GM12878 (cell line): ENCODE data around the gene MUC20. TPM values are rescaled to one million over a fixed set of nuclear protein-coding genes. Genes with fewer than 3 reads are reported as not detected.

Experiments used
- ATAC-seq: fragments of 200-7000 bp; cut with Tn5 transposase; 3 replicates; pipeline ENCODE4 v1.9.1; 2020; ENCODE audit warnings: mild to moderate bottlenecking, moderate library complexity
- BruUV-seq: library from RNA; stranded (reverse); fragments of 400-500 nt; replicated peaks from 2 replicates; lab custom pipeline; 2021; lab: Mats Ljungman, UMichigan
- CTCF ChIA-PET: fragments of 300-600 bp; sonication (Branson Sonifier 250); formaldehyde crosslinking; extraction: SDS; loops from one replicate; lab custom pipeline; 2021; ENCODE audit warnings: inconsistent platforms; lab: Yijun Ruan, JAX
- POLR2A ChIA-PET: fragments of 350-600 bp; formaldehyde crosslinking; extraction: SDS; loops from one replicate; lab custom pipeline; 2021; ENCODE audit warnings: inconsistent platforms; lab: Charles Lee
- RAD21 ChIA-PET: fragments of 300-600 bp; sonication (Branson Sonifier 250); formaldehyde crosslinking; loops from one replicate; lab custom pipeline; 2023; ENCODE audit warnings: antibody characterized with exemption; ENCODE audit not compliant: unreplicated experiment; lab: Charles Lee
- SMC1A ChIA-PET: fragments of 300-600 bp; sonication (Branson Sonifier 250); formaldehyde crosslinking; loops from one replicate; lab custom pipeline; 2023; ENCODE audit not compliant: unreplicated experiment, uncharacterized antibody; lab: Charles Lee
- DNase-seq: peaks from one replicate; pipeline ENCODE4 v3.0.0-alpha.2; 2011; ENCODE audit warnings: low read depth, low spot score
- FAIRE-seq: peaks from 3 replicates; lab custom pipeline; 2011; peaks lifted over from hg19 to GRCh38; lab: Jason Lieb, UNC
- H2AFZ ChIP-seq: 2 replicates; pipeline ENCODE4 v1.6.0; 2011; ENCODE audit warnings: low read depth, low read length, control low read depth; ENCODE audit not compliant: control insufficient read depth
- H3K27ac ChIP-seq: 2 replicates; pipeline ENCODE4 v1.5.1; 2011; ENCODE audit warnings: control low read depth; ENCODE audit not compliant: control insufficient read depth, insufficient read depth
- H3K27me3 ChIP-seq, 2 experiments: replicated peaks in 1 of 2; 2 replicates each; pipeline versions ENCODE4 v1.6.0 to v1.6.1; 2011; ENCODE audit warnings: low read length in 1 of 2; ENCODE audit not compliant: control insufficient read depth in 2 of 2, insufficient read depth in 2 of 2
- H3K36me3 ChIP-seq, 2 experiments: 2 replicates each; pipeline ENCODE4 v1.5.1; 2011; ENCODE audit warnings: low read length in 1 of 2; ENCODE audit not compliant: control insufficient read depth in 2 of 2, insufficient read depth in 2 of 2
- H3K4me1 ChIP-seq: 2 replicates; pipeline ENCODE4 v1.6.1; 2011; ENCODE audit warnings: mild to moderate bottlenecking, low read length, moderate library complexity, mixed read lengths; ENCODE audit not compliant: control insufficient read depth, insufficient read depth
- H3K4me2 ChIP-seq: 2 replicates; pipeline ENCODE4 v1.6.0; 2011; ENCODE audit warnings: control low read depth; ENCODE audit not compliant: control insufficient read depth, insufficient read depth
- H3K4me3 ChIP-seq: fragments of 200-600 bp; sonication (generic); 2 replicates; pipeline ENCODE4 v1.5.1; 2016
- H3K79me2 ChIP-seq: 2 replicates; pipeline ENCODE4 v1.6.0; 2011; ENCODE audit warnings: low read length; ENCODE audit not compliant: control insufficient read depth, insufficient read depth
- H3K9ac ChIP-seq: 2 replicates; pipeline ENCODE4 v1.8.0; 2011; ENCODE audit warnings: low read length, control low read depth, mixed read lengths; ENCODE audit not compliant: control insufficient read depth, insufficient read depth
- H3K9me3 ChIP-seq: replicated peaks from 3 replicates; pipeline ENCODE4 v1.5.1; 2011; ENCODE audit warnings: mild to moderate bottlenecking, low read length; ENCODE audit not compliant: control insufficient read depth, insufficient read depth
- H4K20me1 ChIP-seq: 2 replicates; pipeline ENCODE4 v1.6.0; 2011; ENCODE audit not compliant: control insufficient read depth, insufficient read depth
- ATF2 ChIP-seq: IDR thresholded peaks from 2 replicates; pipeline ENCODE4 v1.6.1; 2012; ENCODE audit warnings: low read length, inconsistent platforms
- ATF3 ChIP-seq: IDR thresholded peaks from 2 replicates; pipeline ENCODE4 v1.6.1; 2011; ENCODE audit warnings: low read depth, mild to moderate bottlenecking, low read length, moderate library complexity, borderline replicate concordance; ENCODE audit errors: extremely low read depth
- EED ChIP-seq: sonication (generic); IDR thresholded peaks from 2 replicates; pipeline ENCODE4 v1.6.1; 2016; ENCODE audit warnings: antibody characterized with exemption, low read depth
- FOXM1 ChIP-seq: IDR thresholded peaks from 2 replicates; pipeline ENCODE4 v1.6.1; 2012; ENCODE audit warnings: low read depth, mild to moderate bottlenecking, inconsistent platforms, low read length, moderate library complexity
- GABPA ChIP-seq: IDR thresholded peaks from 2 replicates; pipeline ENCODE4 v1.6.1; 2014; ENCODE audit warnings: antibody characterized with exemption, low read depth, mild to moderate bottlenecking, inconsistent platforms
- HDAC6 ChIP-seq: fragments of 200-600 bp; sonication (generic); IDR thresholded peaks from one replicate; pipeline ENCODE4 v1.8.0; 2017; ENCODE audit warnings: antibody characterized with exemption; ENCODE audit not compliant: unreplicated experiment
- IRF4 ChIP-seq: IDR thresholded peaks from 2 replicates; pipeline ENCODE4 v1.6.1; 2011; ENCODE audit warnings: low read depth, low read length
- MYC ChIP-seq: IDR thresholded peaks from 2 replicates; pipeline ENCODE4 v1.6.1; 2011; ENCODE audit warnings: mild to moderate bottlenecking, low read length, moderate library complexity, inconsistent platforms; ENCODE audit not compliant: insufficient read depth, insufficient replicate concordance, insufficient read length, severe bottlenecking
- PAX8 ChIP-seq: fragments of 450-650 bp; IDR thresholded peaks from 2 replicates; pipeline ENCODE4 v1.6.1; 2017; ENCODE audit warnings: mild to moderate bottlenecking, moderate library complexity
- POLR2AphosphoS5 ChIP-seq: IDR thresholded peaks from 2 replicates; pipeline ENCODE4 v1.6.1; 2011; ENCODE audit warnings: mild to moderate bottlenecking, low read length, inconsistent platforms
- POU2F2 ChIP-seq: IDR thresholded peaks from 3 replicates; pipeline ENCODE4 v1.6.1; 2011; ENCODE audit warnings: low read depth, mild to moderate bottlenecking, low read length, borderline replicate concordance
- WGBS: methylation state at CpG from one replicate; pipeline ENCODE4 v1.1.6; 2016; ENCODE audit warnings: low lambda C conversion rate; ENCODE audit not compliant: insufficient replicate concordance, insufficient coverage; ENCODE audit errors: missing lambda C conversion rate; 5-methylcytosine and 5-hydroxymethylcytosine counted together
- in situ Hi-C: fragments of 300-500 bp; cut with MboI; formaldehyde crosslinking; loops from 9 replicates; pipeline ENCODE4 v1.14.3; 2018; ENCODE audit warnings: mixed read lengths
- intact Hi-C: fragments of 100-400 bp; cut with micrococcal nuclease; formaldehyde crosslinking; loops from one replicate; pipeline ENCODE4 v1.14.2; 2022; ENCODE audit not compliant: unreplicated experiment
- polyA plus RNA-seq, 11 experiments: library from polyadenylated mRNA; depleted of rRNA in 4 of 11; unstranded in 6 of 11; stranded (reverse) in 5 of 11; fragments of >200 nt; fragmentation: Nextera tagmentation in 4 of 11; fragmentation: Illumina TruSeq in 1 of 11; extraction: Ambion mirVana in 4 of 11; extraction: Trizol in 1 of 11; gene quantifications; 1 replicate in 1 of 11; 2 replicates in 10 of 11; pipeline versions ENCODE4 v1.2.1 to v1.2.3, GENCODE V29; 2011 to 2016; ENCODE audit warnings: inconsistent platforms in 2 of 11, missing spikeins in 2 of 11, low read depth in 1 of 11
- total RNA-seq, 4 experiments: library from RNA; depleted of rRNA in 3 of 4; stranded (reverse); fragments of >200 nt in 3 of 4; fragmentation: Illumina TruSeq in 1 of 4; extraction: Trizol in 1 of 4; gene quantifications; 2 replicates each; pipeline versions ENCODE4 v1.2.1 to v1.2.3, GENCODE V29; 2013 to 2021

Gene MUC20
- total and polyA plus RNA-seq, 10 of the 15 experiments (the other 5 are each of a cell fraction or from before 2014, with no cell fraction given) = 0.04 to 0.46 (median 0.17) TPM; not detected in 3

GRCh38 chr3:195746751-195747150 is 26.0 kb downstream of the MUC20 start:
- Histone ChIP-seq H3K27me3 (no peaks in the 10 kb centered on the region; a peak in 2 of 4 replicates), H3K36me3 (no peaks in the 10 kb centered on the region), H3K27ac (no peak overlapping the region), H3K9ac (no peak overlapping the region), H3K4me3 (no peak overlapping the region), H2AFZ (no peak overlapping the region), H4K20me1 (no peaks in the 10 kb centered on the region), H3K79me2 (no peaks in the 10 kb centered on the region), H3K4me1 (no peaks in the 10 kb centered on the region), H3K4me2 (no peak overlapping the region), H3K9me3 (no peaks in the 10 kb centered on the region)
- no peak for ATAC-seq
- FAIRE-seq = no peak
- intact Hi-C loops = no loop called here
- ChIA-PET POLR2A (no interaction called here), CTCF (no interaction called here), SMC1A (no interaction called here), RAD21 (no interaction called here)
- TF ChIP-seq POU2F2 (no peak), GABPA (no peak), ATF2 (no peak), IRF4 (no peak), EED (no peak), POLR2AphosphoS5 (no peak), ATF3 (no peak), HDAC6 (no peak), PAX8 (no peak), MYC (no peak), FOXM1 (no peak)
- WGBS = 86% methylated on average over 9 of the region's 9 CpGs
- in situ Hi-C loops = no loop called here
- no peak for DNase-seq
- no TSS peak for BruUV-seq
